T-helper 22 cell (primary cell): ENCODE data around the gene MSH5.
A peak's percentile ranks its signal among the peaks of the same experiment; 100 is the strongest.
"Not testable (repeated sequence)": the region's sequence is repeated elsewhere in the genome, so short reads cannot be mapped to it uniquely, and the experiment has no call there.

Source experiments
- DNase-seq: peaks from one replicate; pipeline ENCODE4 v3.0.0-alpha.2; 2020; ENCODE audit warnings: low read depth

Gene MSH5

GRCh38 chr6:31801031-31801927 is 61.5 kb downstream of the MSH5 start:
- not testable (repeated sequence) for DNase-seq

- no peak for DNase-seq
These were observed 66.2 kb downstream of the MSH5 start for GRCh38 chr6:31805939-31806469.

- DNase-seq, result peak; percentile 96
These were observed 66.9 kb downstream of the MSH5 start, which contains the start of gene LSM2 for GRCh38 chr6:31806470-31807272. Gene LSM2, minus strand, starts transcription at chr6:31806966. Its CDS starts 209 bp downstream, at chr6:31806757.

- DNase-seq, result not testable (repeated sequence)
These were observed 68.8 kb downstream of the MSH5 start for GRCh38 chr6:31808599-31808998.

- no peak for DNase-seq
These were observed 71.8 kb downstream of the MSH5 start for GRCh38 chr6:31811645-31812044.
